CD4-positive, CD25-positive, alpha-beta regulatory T cell (primary cell): ENCODE measurements around the gene ELP5. TPM values are rescaled to one million over a fixed set of nuclear protein-coding genes. Genes with fewer than 3 reads are reported as not detected.
"Not testable (repeated sequence)": the region's sequence is repeated elsewhere in the genome, so short reads cannot be mapped to it uniquely, and the experiment has no call there.

ENCODE experiments used
- ATAC-seq, 2 donors: fragments of 150-1000 bp; cut with Tn5 transposase; one replicate each; pipeline ENCODE4 v1.10.0; 2021; ENCODE audit warnings: low read depth in 2 of 2, moderate number of reproducible peaks in 2 of 2, moderate library complexity in 1 of 2
- DNase-seq, 3 donors: peaks; one replicate each; pipeline versions ENCODE4 v3.0.0 to v3.0.0-alpha.2; 2012 to 2022; ENCODE audit warnings: mixed read lengths in 1 of 3
- H3K27ac ChIP-seq: one replicate; pipeline ENCODE4 v1.7.0; 2013; ENCODE audit warnings: mild to moderate bottlenecking, low read length; ENCODE audit not compliant: insufficient read depth, poor library complexity, severe bottlenecking
- H3K27me3 ChIP-seq: one replicate; pipeline ENCODE4 v1.7.0; 2013; ENCODE audit warnings: low read length; ENCODE audit not compliant: control insufficient read depth, insufficient read depth
- H3K36me3 ChIP-seq: one replicate; pipeline ENCODE4 v1.7.0; 2013; ENCODE audit warnings: mild to moderate bottlenecking, low read length, moderate library complexity; ENCODE audit not compliant: control insufficient read depth, insufficient read depth
- H3K4me1 ChIP-seq: 2 replicates; pipeline ENCODE4 v1.7.0; 2013; ENCODE audit warnings: mild to moderate bottlenecking, low read length; ENCODE audit not compliant: insufficient read depth, control insufficient read depth, poor library complexity, severe bottlenecking
- H3K4me3 ChIP-seq: one replicate; pipeline ENCODE4 v1.7.0; 2013; ENCODE audit warnings: low read depth, mild to moderate bottlenecking, low read length, moderate library complexity
- H3K9me3 ChIP-seq, 2 experiments: 1 replicate in 1 of 2; 2 replicates in 1 of 2; pipeline ENCODE4 v1.7.0; 2013; ENCODE audit warnings: low read length in 2 of 2, mild to moderate bottlenecking in 1 of 2, moderate library complexity in 1 of 2; ENCODE audit not compliant: control insufficient read depth in 2 of 2
- H3K27ac Mint-ChIP-seq, 3 donors: one replicate each; pipeline ENCODE4 v1.8.0; 2020 to 2022; ENCODE audit warnings: mild to moderate bottlenecking in 3 of 3, mixed read lengths in 3 of 3, moderate library complexity in 2 of 3
- H3K27me3 Mint-ChIP-seq: one replicate; pipeline ENCODE4 v1.8.0; 2022; ENCODE audit warnings: mild to moderate bottlenecking, mixed read lengths
- H3K36me3 Mint-ChIP-seq: one replicate; pipeline ENCODE4 v1.8.0; 2020; ENCODE audit warnings: mixed read lengths
- H3K4me1 Mint-ChIP-seq, 4 donors: one replicate each; pipeline ENCODE4 v1.8.0; 2020 to 2022; ENCODE audit warnings: mixed read lengths in 4 of 4, mild to moderate bottlenecking in 1 of 4
- H3K4me3 Mint-ChIP-seq, 4 donors: one replicate each; pipeline ENCODE4 v1.8.0; 2020 to 2022; ENCODE audit warnings: mild to moderate bottlenecking in 4 of 4, mixed read lengths in 4 of 4, moderate library complexity in 3 of 4
- H3K9me3 Mint-ChIP-seq, 7 donors: one replicate each; pipeline ENCODE4 v1.8.0; 2020 to 2022; ENCODE audit warnings: mixed read lengths in 7 of 7, mild to moderate bottlenecking in 3 of 7, moderate library complexity in 2 of 7
- polyA plus RNA-seq, 4 donors: library from polyadenylated mRNA; unstranded; fragments of 300-500 nt; fragmentation: Illumina TruSeq; gene quantifications; one replicate each; pipeline ENCODE4 v1.2.3, GENCODE V29; 2021
- total RNA-seq: library from RNA; stranded (reverse); gene quantifications from one replicate; pipeline ENCODE4 v1.2.3, GENCODE V29; 2022

ELP5 gene
- total and polyA plus RNA-seq, 5 donors from 2014 or later, result 31.6 to 74.0 (median 56.1) TPM

DNA sequence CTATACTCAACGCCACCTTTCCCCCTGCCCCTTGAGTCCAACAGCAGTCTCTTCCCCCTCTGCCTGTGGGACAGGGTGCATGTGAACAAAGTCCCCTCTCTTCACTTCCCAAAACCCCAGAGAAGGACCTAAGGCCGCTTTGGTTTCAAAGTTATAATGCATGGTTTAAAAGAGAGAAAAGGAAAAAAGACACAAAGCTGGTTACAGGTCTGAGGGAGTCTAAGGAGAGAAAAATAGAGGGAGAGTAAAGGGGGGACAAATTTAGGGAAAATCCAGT lies 8.6 kb upstream of the ELP5 start:
- H3K4me1 Mint-ChIP-seq, result peaks cover 13 to 45% (median 29%) of the 10 kb centered on the region in 4 donors
- H3K4me3 Mint-ChIP-seq, result peak overlapping the region; percentile 80 to 94 (median 89)
- no peaks in the 10 kb centered on the region for H3K27me3 ChIP-seq
- DNase-seq (no peak), ATAC-seq (no peak)
- no peaks in the 10 kb centered on the region for H3K9me3 ChIP-seq
- H3K27me3 Mint-ChIP-seq, result peaks cover 14% of the 10 kb centered on the region
- H3K27ac ChIP-seq, result peak overlapping the region; percentile 93
- H3K36me3 Mint-ChIP-seq, result peaks cover 34% of the 10 kb centered on the region
- H3K4me3 ChIP-seq, result peak overlapping the region; percentile 99
- peaks cover 0 to 1% (median 0%) of the 10 kb centered on the region in 7 donors for H3K9me3 Mint-ChIP-seq
- H3K27ac Mint-ChIP-seq, result peak overlapping the region; percentile 87 to 98 (median 87)
- peaks cover 35% of the 10 kb centered on the region for H3K36me3 ChIP-seq
- peaks cover 32% of the 10 kb centered on the region for H3K4me1 ChIP-seq

GRCh38 chr17:7243838-7244237 lies 8.2 kb upstream of the ELP5 start:
- peaks cover 13 to 50% (median 33%) of the 10 kb centered on the region in 4 donors for H3K4me1 Mint-ChIP-seq
- peaks cover 34% of the 10 kb centered on the region for H3K36me3 Mint-ChIP-seq
- H3K9me3 ChIP-seq, H3K9me3 Mint-ChIP-seq, H3K27me3 ChIP-seq, ATAC-seq, DNase-seq, H3K4me3 ChIP-seq: not testable (repeated sequence)
- H3K27me3 Mint-ChIP-seq, result peaks cover 14% of the 10 kb centered on the region
- Histone ChIP-seq H3K27ac (peak overlapping the region; percentile 93), H3K4me1 (peaks cover 35% of the 10 kb centered on the region), H3K36me3 (peaks cover 35% of the 10 kb centered on the region)
- H3K27ac Mint-ChIP-seq, result peak overlapping the region in 2 of 3 donors; percentile 76 to 98
- peak overlapping the region in 2 of 4 donors; percentile 64 to 94 for H3K4me3 Mint-ChIP-seq

DNA sequence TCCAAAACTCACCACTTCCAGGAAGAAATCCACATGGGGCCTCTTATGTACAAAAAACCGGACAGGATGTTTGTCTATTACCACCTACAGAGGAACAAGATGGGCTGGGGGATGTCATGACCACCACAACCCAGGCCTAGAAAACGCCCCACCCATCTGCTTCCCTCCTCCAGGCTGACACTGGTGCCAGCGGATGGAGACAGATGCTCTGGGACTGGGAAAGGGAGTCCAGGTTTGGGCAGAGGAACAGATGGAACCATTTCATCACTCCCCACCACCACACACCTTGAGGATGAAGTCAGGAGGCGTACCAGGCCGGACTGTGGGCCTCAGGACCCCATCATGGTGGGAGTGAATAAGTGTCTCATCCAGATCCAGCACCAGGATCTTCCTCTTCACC lies 5.2 kb upstream of the ELP5 start:
- H3K36me3 Mint-ChIP-seq, result peaks cover 19% of the 10 kb centered on the region
- peaks cover 27% of the 10 kb centered on the region for H3K36me3 ChIP-seq
- peaks cover 14% of the 10 kb centered on the region for H3K27me3 Mint-ChIP-seq
- no peak overlapping the region for H3K4me3 ChIP-seq
- no peaks in the 10 kb centered on the region for H3K9me3 Mint-ChIP-seq
- peaks cover 5 to 50% (median 32%) of the 10 kb centered on the region in 4 donors for H3K4me1 Mint-ChIP-seq
- H3K4me3 Mint-ChIP-seq, result peak overlapping the region in 3 of 4 donors; percentile 17 to 70 (median 56)
- no peaks in the 10 kb centered on the region for H3K27me3 ChIP-seq
- DNase-seq (no peak), ATAC-seq (no peak)
- H3K27ac Mint-ChIP-seq, result peak overlapping the region in 1 of 3 donors; percentile 60
- no peak overlapping the region for H3K27ac ChIP-seq
- peaks cover 37% of the 10 kb centered on the region for H3K4me1 ChIP-seq
- H3K9me3 ChIP-seq, result no peaks in the 10 kb centered on the region

DNA sequence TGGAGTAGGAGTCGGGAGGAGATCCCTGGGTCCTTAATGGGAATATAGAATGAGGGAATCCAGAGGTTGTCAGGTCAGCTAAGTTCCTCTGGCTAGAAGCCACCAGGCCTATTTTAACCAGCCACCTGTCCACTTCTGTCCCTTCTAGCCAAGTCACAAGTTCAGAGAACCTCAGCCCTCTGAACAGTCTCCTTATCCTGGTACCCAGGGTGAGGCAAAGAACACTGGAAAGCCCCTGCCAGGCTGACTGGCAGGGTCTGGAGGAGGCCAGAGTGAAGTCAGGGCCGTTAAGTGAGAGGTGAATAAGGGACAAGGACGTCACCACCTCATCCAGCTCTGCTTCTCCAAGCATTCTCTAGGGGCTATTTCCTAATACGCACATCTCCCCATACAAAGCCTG lies 3.2 kb upstream of the ELP5 start:
- Histone ChIP-seq H3K27me3 (no peaks in the 10 kb centered on the region), H3K27ac (no peak overlapping the region), H3K4me1 (peaks cover 41% of the 10 kb centered on the region), H3K9me3 (no peaks in the 10 kb centered on the region), H3K36me3 (peaks cover 27% of the 10 kb centered on the region), H3K4me3 (no peak overlapping the region)
- H3K27me3 Mint-ChIP-seq, result peaks cover 4% of the 10 kb centered on the region
- H3K4me1 Mint-ChIP-seq, result peaks cover 7 to 52% (median 35%) of the 10 kb centered on the region in 4 donors
- H3K9me3 Mint-ChIP-seq, result no peaks in the 10 kb centered on the region
- DNase-seq (no peak), ATAC-seq (no peak)
- peaks cover 19% of the 10 kb centered on the region for H3K36me3 Mint-ChIP-seq
- H3K27ac Mint-ChIP-seq, result peak overlapping the region in 1 of 3 donors; percentile 90
- H3K4me3 Mint-ChIP-seq, result peak overlapping the region; percentile 89 to 93 (median 91)

- Mint-ChIP-seq H3K27me3 (peaks cover 4% of the 10 kb centered on the region), H3K4me1 (peaks cover 11 to 54% (median 36%) of the 10 kb centered on the region in 4 donors), H3K36me3 (peaks cover 19% of the 10 kb centered on the region), H3K4me3 (peak overlapping the region; percentile 89 to 93 (median 91)), H3K27ac (peak overlapping the region in 2 of 3 donors; percentile 55 to 90), H3K9me3 (no peaks in the 10 kb centered on the region)
- H3K27me3 ChIP-seq, result no peaks in the 10 kb centered on the region
- no peak overlapping the region for H3K4me3 ChIP-seq
- H3K4me1 ChIP-seq, result peaks cover 41% of the 10 kb centered on the region
- H3K9me3 ChIP-seq, result no peaks in the 10 kb centered on the region
- ATAC-seq, result no peak
- no peak overlapping the region for H3K27ac ChIP-seq
- peaks cover 25% of the 10 kb centered on the region for H3K36me3 ChIP-seq
- no peak for DNase-seq
Observed at GRCh38 chr17:7249214-7249613, 2.8 kb upstream of the ELP5 start.

DNA sequence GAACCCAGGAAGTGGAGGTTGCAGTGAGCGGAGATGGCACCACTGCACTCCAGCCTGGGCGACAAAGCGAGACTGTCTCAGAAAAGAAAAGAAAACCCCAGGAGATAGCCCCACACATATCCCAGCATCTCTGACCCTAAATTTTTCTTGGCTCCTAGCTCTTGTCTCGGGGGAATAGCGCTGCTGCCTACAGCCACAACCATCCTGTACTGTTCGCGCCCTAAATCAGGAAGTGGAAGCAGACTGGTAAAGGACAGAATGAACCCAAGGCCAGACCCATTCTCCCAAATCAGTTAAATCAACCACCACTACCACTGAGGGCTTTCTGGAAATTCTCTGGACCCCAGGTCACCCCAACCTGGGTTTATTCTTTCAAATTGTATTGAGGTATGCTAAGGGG lies 2.2 kb upstream of the ELP5 start:
- H3K36me3 ChIP-seq, result peaks cover 23% of the 10 kb centered on the region
- no peak for ATAC-seq
- peaks cover 41% of the 10 kb centered on the region for H3K4me1 ChIP-seq
- peak overlapping the region in 2 of 3 donors; percentile 20 to 90 for H3K27ac Mint-ChIP-seq
- H3K4me1 Mint-ChIP-seq, result peaks cover 11 to 54% (median 37%) of the 10 kb centered on the region in 4 donors
- H3K4me3 Mint-ChIP-seq, result peak overlapping the region; percentile 89 to 97 (median 92)
- H3K36me3 Mint-ChIP-seq, result peaks cover 13% of the 10 kb centered on the region
- no peaks in the 10 kb centered on the region for H3K27me3 ChIP-seq
- peak overlapping the region; percentile 100 for H3K27ac ChIP-seq
- H3K27me3 Mint-ChIP-seq, result peaks cover under 1% of the 10 kb centered on the region
- H3K9me3 Mint-ChIP-seq, result no peaks in the 10 kb centered on the region
- H3K4me3 ChIP-seq, result peak overlapping the region; percentile 77
- H3K9me3 ChIP-seq, result no peaks in the 10 kb centered on the region
- DNase-seq, result no peak

DNA sequence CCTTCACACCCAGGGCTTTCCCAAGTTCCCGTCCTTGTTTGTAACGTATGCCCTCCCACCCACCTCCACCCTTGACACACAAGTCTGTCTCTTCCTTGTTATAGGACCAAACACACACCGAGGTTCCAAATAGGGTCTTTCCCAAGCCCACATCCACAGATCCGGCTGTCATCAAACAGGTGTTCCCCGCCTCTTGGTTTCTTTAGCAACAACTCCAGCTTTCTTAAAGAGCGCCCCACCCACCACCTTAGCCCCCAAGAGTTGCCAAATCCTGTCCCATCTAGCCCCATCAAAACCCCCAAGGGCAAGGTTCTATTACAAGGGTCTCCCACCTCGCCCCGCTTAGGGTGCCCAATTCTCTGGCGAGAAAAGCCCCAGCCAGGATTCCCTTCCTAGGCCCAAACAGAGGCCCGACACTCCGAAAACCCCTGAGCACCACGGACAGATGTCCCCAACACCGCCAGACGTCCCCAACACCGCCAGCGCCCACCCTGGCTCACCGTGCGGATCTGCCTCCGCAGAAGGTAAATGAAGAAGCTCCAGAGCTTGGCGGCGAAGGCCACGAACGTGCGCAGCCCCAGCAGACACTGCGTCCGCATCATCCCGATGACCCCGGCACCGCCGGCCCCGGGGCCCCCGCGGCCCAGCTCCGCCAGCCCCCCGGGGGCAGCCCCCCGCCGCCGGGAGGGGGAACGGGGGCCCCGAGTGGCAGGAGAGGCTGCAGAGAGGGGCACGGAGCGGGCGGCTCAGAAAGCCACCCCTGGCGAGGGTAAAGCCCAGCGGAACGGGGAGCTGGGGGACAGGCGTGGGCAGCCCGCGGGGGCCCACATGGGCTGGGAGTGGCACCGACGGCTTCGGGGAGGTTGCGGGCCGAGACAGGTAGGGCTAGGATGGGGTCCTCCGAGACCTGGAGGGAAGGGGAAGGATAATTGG lies 1.1 kb upstream of the ELP5 start:
- Histone ChIP-seq H3K9me3 (no peaks in the 10 kb centered on the region), H3K27me3 (no peaks in the 10 kb centered on the region), H3K4me1 (peaks cover 41% of the 10 kb centered on the region), H3K36me3 (peaks cover 17% of the 10 kb centered on the region), H3K4me3 (peak overlapping the region; percentile 77), H3K27ac (peak overlapping the region; percentile 100)
- Mint-ChIP-seq H3K4me1 (peaks cover 11 to 54% (median 38%) of the 10 kb centered on the region in 4 donors), H3K9me3 (no peaks in the 10 kb centered on the region), H3K27ac (peak overlapping the region; percentile 90 to 96 (median 91)), H3K27me3 (no peaks in the 10 kb centered on the region), H3K36me3 (peaks cover 12% of the 10 kb centered on the region), H3K4me3 (peak overlapping the region; percentile 89 to 97 (median 96))
- DNase-seq (no peak), ATAC-seq (no peak)
